Islet precursor cell (in vitro differentiated cells): ENCODE measurements around the gene ARHGEF10L.
A peak's percentile ranks its signal among the peaks of the same experiment; 100 is the strongest.
"Not testable (repeated sequence)": the region's sequence is repeated elsewhere in the genome, so short reads cannot be mapped to it uniquely, and the experiment has no call there.

Experiments used
- DNase-seq: peaks from one replicate; pipeline ENCODE4 v3.0.0-alpha.2; 2018

ARHGEF10L gene

GRCh38 chr1:17539477-17540254, at the start of gene ARHGEF10L:
TSS of gene ARHGEF10L (plus strand) at chr1:17539698. CDS start at chr1:17580596, 40,898 bp downstream.
- peak; percentile 70 for DNase-seq

- DNase-seq = not testable (repeated sequence)
Measured at GRCh38 chr1:17489768-17490417, 49.6 kb upstream of the ARHGEF10L start.

- not testable (repeated sequence) for DNase-seq
Measured at GRCh38 chr1:17490667-17491066, 48.8 kb upstream of the ARHGEF10L start.

GRCh38 chr1:17494114-17494729, 45.3 kb upstream of the ARHGEF10L start:
- DNase-seq = peak; percentile 91

GRCh38 chr1:17496419-17496818, 43.1 kb upstream of the ARHGEF10L start:
- no peak for DNase-seq

GRCh38 chr1:17498214-17498613, 41.3 kb upstream of the ARHGEF10L start:
- DNase-seq = no peak

- DNase-seq = peak; percentile 91
Measured at GRCh38 chr1:17502326-17502778, 37.1 kb upstream of the ARHGEF10L start.

- no peak for DNase-seq
Measured at GRCh38 chr1:17503146-17503545, 36.4 kb upstream of the ARHGEF10L start.

- DNase-seq = not testable (repeated sequence)
Measured at GRCh38 chr1:17507200-17507599, 32.3 kb upstream of the ARHGEF10L start.

- no peak for DNase-seq
Measured at GRCh38 chr1:17507915-17508314, 31.6 kb upstream of the ARHGEF10L start.

- DNase-seq = no peak
Measured at GRCh38 chr1:17509363-17509762, 30.1 kb upstream of the ARHGEF10L start.

GRCh38 chr1:17510138-17510537, 29.4 kb upstream of the ARHGEF10L start:
- DNase-seq = no peak

GRCh38 chr1:17511188-17511587, 28.3 kb upstream of the ARHGEF10L start:
- DNase-seq = no peak

GRCh38 chr1:17513131-17513530, 26.4 kb upstream of the ARHGEF10L start:
- no peak for DNase-seq

GRCh38 chr1:17514776-17515175, 24.7 kb upstream of the ARHGEF10L start:
- DNase-seq = no peak

GRCh38 chr1:17515902-17516301, 23.6 kb upstream of the ARHGEF10L start:
- no peak for DNase-seq

GRCh38 chr1:17516303-17517214, 22.9 kb upstream of the ARHGEF10L start:
- DNase-seq = no peak

- peak; percentile 85 for DNase-seq
Measured at GRCh38 chr1:17520041-17520440, 19.5 kb upstream of the ARHGEF10L start.

- DNase-seq = no peak
Measured at GRCh38 chr1:17520473-17521319, 18.8 kb upstream of the ARHGEF10L start.

GRCh38 chr1:17521946-17522612, 17.4 kb upstream of the ARHGEF10L start:
- DNase-seq = no peak
